HepG2 (cell line): Measurements from ENCODE around the gene LIPC. TPM values are rescaled to one million over a fixed set of nuclear protein-coding genes. Genes with fewer than 3 reads are reported as not detected.

Experiments
- ATAC-seq: fragments of 200-7000 bp; cut with Tn5 transposase; 3 replicates; pipeline ENCODE4 v1.9.1; 2020; ENCODE audit warnings: mild to moderate bottlenecking, moderate library complexity
- BruUV-seq: library from RNA; stranded (reverse); fragments of 400-500 nt; replicated peaks from 2 replicates; lab custom pipeline; 2021; lab: Mats Ljungman, UMichigan
- CTCF ChIA-PET: fragments of 300-600 bp; formaldehyde crosslinking; extraction: SDS; loops from one replicate; lab custom pipeline; 2021; ENCODE audit warnings: low total read pairs, inconsistent platforms, low intra/inter-chr PET ratio; lab: Yijun Ruan, JAX
- POLR2A ChIA-PET: fragments of 350-600 bp; sonication (Branson Sonifier 250); formaldehyde crosslinking; loops from one replicate; lab custom pipeline; 2020; ENCODE audit warnings: antibody characterized with exemption, inconsistent platforms; lab: Yijun Ruan, JAX
- DNase-seq: peaks from one replicate; pipeline ENCODE4 v3.0.0-alpha.2; 2015; ENCODE audit warnings: low spot score
- FAIRE-seq: peaks from 3 replicates; lab custom pipeline; 2011; peaks lifted over from hg19 to GRCh38; lab: Jason Lieb, UNC
- H2AFZ ChIP-seq: one replicate; pipeline ENCODE4 v1.6.1; 2011; ENCODE audit warnings: low read length, inconsistent platforms
- H3K27ac ChIP-seq: fragments of 300-600 bp; 3 replicates; pipeline ENCODE4 v1.8.0; 2011; ENCODE audit warnings: mixed run types, mild to moderate bottlenecking, mixed read lengths, low read length, inconsistent platforms; ENCODE audit not compliant: insufficient read depth; ENCODE audit errors: extremely low read length
- H3K27me3 ChIP-seq, 2 experiments: fragments of 200-600 bp in 1 of 2; 2 replicates in 1 of 2; 3 replicates in 1 of 2; pipeline versions ENCODE4 v1.6.0 to v1.8.0; 2011; ENCODE audit warnings: low read length in 2 of 2, mild to moderate bottlenecking in 2 of 2, moderate library complexity in 2 of 2, inconsistent platforms in 1 of 2; ENCODE audit not compliant: insufficient read depth in 2 of 2, control insufficient read depth in 1 of 2
- H3K36me3 ChIP-seq, 2 experiments: fragments of 200-600 bp in 1 of 2; replicated peaks in 1 of 2; 2 replicates in 1 of 2; 3 replicates in 1 of 2; pipeline versions ENCODE4 v1.5.1 to v1.8.0; 2011; ENCODE audit warnings: low read length in 2 of 2, inconsistent platforms in 1 of 2; ENCODE audit not compliant: insufficient read depth in 2 of 2, control insufficient read depth in 1 of 2
- H3K4me1 ChIP-seq: 2 replicates; pipeline ENCODE4 v1.5.1; 2012; ENCODE audit warnings: low read length, inconsistent platforms; ENCODE audit not compliant: insufficient read depth
- H3K4me2 ChIP-seq: 2 replicates; pipeline ENCODE4 v1.6.0; 2011; ENCODE audit warnings: low read depth, low read length, inconsistent platforms
- H3K4me3 ChIP-seq, 3 experiments: fragments of 200-600 bp in 1 of 3; sonication (generic), shearing (Covaris generic) in 1 of 3; replicated peaks in 1 of 3; 2 replicates each; pipeline ENCODE4 v1.5.1; 2011 to 2016; ENCODE audit warnings: low read length in 3 of 3, inconsistent platforms in 2 of 3, low read depth in 2 of 3, mild to moderate bottlenecking in 2 of 3, control low read depth in 1 of 3, mixed read lengths in 1 of 3; ENCODE audit not compliant: insufficient read depth in 1 of 3
- H3K79me2 ChIP-seq: one replicate; pipeline ENCODE4 v1.6.1; 2011; ENCODE audit warnings: low read length, inconsistent platforms; ENCODE audit not compliant: insufficient read depth
- H3K9ac ChIP-seq: 2 replicates; pipeline ENCODE4 v1.6.0; 2011; ENCODE audit warnings: mild to moderate bottlenecking, low read depth, low read length, inconsistent platforms; ENCODE audit not compliant: insufficient read depth
- H3K9me3 ChIP-seq: 2 replicates; pipeline ENCODE4 v1.5.1; 2012; ENCODE audit warnings: mild to moderate bottlenecking, low read length
- H4K20me1 ChIP-seq: 2 replicates; pipeline ENCODE4 v1.6.0; 2011; ENCODE audit warnings: inconsistent platforms, mild to moderate bottlenecking, low read length, moderate library complexity; ENCODE audit not compliant: insufficient read depth
- ERF ChIP-seq: IDR thresholded peaks from 2 replicates; pipeline ENCODE4 v1.6.1; 2018; ENCODE audit warnings: missing biosample characterization, missing genetic modification reagents
- GABPA ChIP-seq, 2 experiments: IDR thresholded peaks; 2 replicates each; pipeline ENCODE4 v1.6.1; 2011 to 2016; ENCODE audit warnings: low read depth in 2 of 2, low read length in 1 of 2, missing biosample characterization in 1 of 2, missing genetic modification characterization in 1 of 2
- HDAC6 ChIP-seq: fragments of 200-600 bp; sonication (generic); IDR thresholded peaks from 2 replicates; pipeline ENCODE4 v1.7.0; 2017; ENCODE audit warnings: mild to moderate bottlenecking, antibody characterized with exemption, low read length, low read depth
- KDM4B ChIP-seq: sonication (generic); formaldehyde crosslinking; IDR thresholded peaks from 2 replicates; pipeline ENCODE4 v1.4.0; 2020; ENCODE audit warnings: missing genetic modification reagents
- NR2F6 ChIP-seq, 2 experiments: IDR thresholded peaks; 2 replicates each; pipeline ENCODE4 v1.6.1; 2016; ENCODE audit warnings: antibody characterized with exemption in 1 of 2, mild to moderate bottlenecking in 1 of 2
- PITX1 ChIP-seq: sonication (generic); formaldehyde crosslinking; IDR thresholded peaks from 2 replicates; pipeline ENCODE4 v1.5.1; 2020; ENCODE audit warnings: mild to moderate bottlenecking, missing genetic modification reagents
- RBM22 ChIP-seq: fragments of 200-400 bp; formaldehyde crosslinking; optimal IDR thresholded peaks from 2 replicates; pipeline ENCODE3; 2017; ENCODE audit warnings: mild to moderate bottlenecking, low read length, moderate library complexity
- SAP130 ChIP-seq: IDR thresholded peaks from 2 replicates; pipeline ENCODE4 v1.6.1; 2016; ENCODE audit warnings: low read depth
- SMC3 ChIP-seq: IDR thresholded peaks from 2 replicates; pipeline ENCODE4 v1.6.1; 2011; ENCODE audit warnings: low read length, improper control_type of control experiment
- SOX13 ChIP-seq, 3 experiments: fragments of 450-650 bp in 1 of 3; sonication (generic) in 1 of 3; formaldehyde crosslinking in 1 of 3; IDR thresholded peaks in 2 of 3; conservative IDR thresholded peaks in 1 of 3; 2 replicates each; pipeline versions ENCODE4 v1.5.0 to v1.6.1; 2016 to 2020; ENCODE audit warnings: antibody characterized with exemption in 1 of 3, mild to moderate bottlenecking in 1 of 3, missing compliant biosample characterization in 1 of 3, missing genetic modification reagents in 1 of 3, moderate library complexity in 1 of 3
- ZBTB1 ChIP-seq: sonication (generic); formaldehyde crosslinking; IDR thresholded peaks from 2 replicates; pipeline ENCODE4 v1.4.0; 2020; ENCODE audit warnings: missing genetic modification reagents, borderline replicate concordance
- ZBTB21 ChIP-seq: sonication (generic); formaldehyde crosslinking; IDR thresholded peaks from 2 replicates; pipeline ENCODE4 v1.4.0; 2020; ENCODE audit warnings: missing genetic modification reagents
- ZNF230 ChIP-seq: sonication (generic); formaldehyde crosslinking; IDR thresholded peaks from 2 replicates; pipeline ENCODE4 v1.4.0; 2020; ENCODE audit warnings: mild to moderate bottlenecking, missing genetic modification reagents
- ZNF234 ChIP-seq: sonication (generic); formaldehyde crosslinking; conservative IDR thresholded peaks from 2 replicates; pipeline ENCODE4 v1.5.1; 2020; ENCODE audit warnings: mild to moderate bottlenecking, missing genetic modification reagents
- ZNF556 ChIP-seq: sonication (generic); formaldehyde crosslinking; IDR thresholded peaks from 2 replicates; pipeline ENCODE4 v1.4.0; 2020; ENCODE audit warnings: mild to moderate bottlenecking, missing genetic modification reagents, borderline replicate concordance
- ZNF672 ChIP-seq: sonication (generic); formaldehyde crosslinking; IDR thresholded peaks from 2 replicates; pipeline ENCODE4 v1.8.1; 2022; ENCODE audit warnings: missing genetic modification reagents
- ZNF747 ChIP-seq: sonication (generic); formaldehyde crosslinking; IDR thresholded peaks from 2 replicates; pipeline ENCODE4 v1.8.1; 2023; ENCODE audit warnings: missing genetic modification reagents, mild to moderate bottlenecking, borderline replicate concordance
- WGBS: methylation state at CpG from one replicate; pipeline ENCODE4 v1.1.6; 2017; ENCODE audit warnings: low lambda C conversion rate; 5-methylcytosine and 5-hydroxymethylcytosine counted together
- in situ Hi-C: cut with HindIII; loops from 2 replicates; pipeline ENCODE4 v1.10.0; 2017; ENCODE audit warnings: low pct_unique_long_range_greater_than_20kb; ENCODE audit not compliant: extremely low pct_ligation_motif_present
- intact Hi-C: fragments of 100-400 bp; cut with micrococcal nuclease; formaldehyde crosslinking; loops from one replicate; pipeline ENCODE4 v1.10.0; 2022; ENCODE audit not compliant: unreplicated experiment
- polyA plus RNA-seq, 8 experiments: library from polyadenylated mRNA; depleted of rRNA in 3 of 8; stranded (reverse) in 7 of 8; unstranded in 1 of 8; fragments of >200 nt; fragmentation: Illumina TruSeq in 4 of 8; extraction: Trizol in 4 of 8; gene quantifications; 2 replicates each; pipeline versions ENCODE4 v1.2.1 to v1.2.3, GENCODE V29; 2011 to 2016; ENCODE audit warnings: low read depth in 4 of 8, missing spikeins in 1 of 8, mixed read lengths in 1 of 8; ENCODE audit not compliant: insufficient read depth in 1 of 8
- total RNA-seq, 5 experiments: library from RNA; depleted of rRNA; stranded (reverse); fragments of >200 nt; fragmentation: Illumina TruSeq; extraction: Trizol; gene quantifications; 2 replicates each; pipeline ENCODE4 v1.2.3, GENCODE V29; 2016; ENCODE audit warnings: low read depth in 1 of 5
- TF ChIP-seq, protein P1 (sequence below): sonication (generic); formaldehyde crosslinking; conservative IDR thresholded peaks from 2 replicates; pipeline ENCODE4 v1.4.0; 2020; ENCODE audit warnings: mild to moderate bottlenecking, missing genetic modification reagents, moderate library complexity
- TF ChIP-seq, protein P2 (sequence below): fragments of 450-650 bp; IDR thresholded peaks from 2 replicates; pipeline ENCODE4 v1.6.1; 2016
- TF ChIP-seq, protein P3 (sequence below): sonication (generic); IDR thresholded peaks from 2 replicates; pipeline ENCODE4 v1.6.1; 2016; ENCODE audit warnings: low read depth, borderline replicate concordance

Gene LIPC
- total and polyA plus RNA-seq, 2 of the 13 experiments (the other 11 are each of a cell fraction or from before 2014, with no cell fraction given): 26.0 to 38.0 TPM

DNA sequence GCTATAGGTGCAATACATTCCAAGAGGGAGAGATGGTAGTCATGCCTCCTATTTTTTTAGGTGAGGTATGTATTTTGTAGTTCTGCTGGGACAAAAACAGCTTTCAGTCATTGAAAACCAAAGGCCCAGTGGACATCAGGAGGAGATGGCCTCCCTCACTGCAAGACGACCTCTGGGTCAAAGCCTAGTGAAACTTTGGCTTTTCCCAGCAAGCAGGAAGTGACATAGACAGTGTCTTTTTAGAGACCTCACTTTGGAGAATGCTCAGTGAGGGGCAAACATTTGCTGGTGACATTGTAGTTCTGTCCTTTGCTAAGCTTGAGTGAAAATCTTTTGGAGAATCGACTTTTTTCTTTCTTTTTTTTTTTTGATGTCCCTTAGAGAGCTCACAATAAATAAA, 27.3 kb downstream of the LIPC start:
- Histone ChIP-seq H3K36me3 (no peaks in the 10 kb centered on the region), H3K9me3 (no peaks in the 10 kb centered on the region), H3K4me2 (peak overlapping the region; percentile 26; the same call in 1 of the 2 replicates), H2AFZ (no peak overlapping the region), H4K20me1 (no peaks in the 10 kb centered on the region), H3K9ac (no peak overlapping the region), H3K4me1 (peaks cover 78% of the 10 kb centered on the region), H3K27ac (no peak overlapping the region), H3K4me3 (no peak overlapping the region), H3K27me3 (no peaks in the 10 kb centered on the region), H3K79me2 (no peaks in the 10 kb centered on the region)
- no peak for DNase-seq
- FAIRE-seq: no peak
- CTCF ChIA-PET: no interaction called here
- no peak for ATAC-seq
- in situ Hi-C loops: no loop called here
- 28% methylated on average over 2 of the region's 2 CpGs for WGBS
- POLR2A ChIA-PET: interaction anchor here (1.9 to 4.9 kb wide), 2 partner anchors 10 to 17 kb away, joined by 13 to 49 read pairs; no protein-coding TSS in a partner anchor
- no TSS peak for BruUV-seq
- intact Hi-C loops: no loop called here
- TF ChIP-seq, protein P1, sequence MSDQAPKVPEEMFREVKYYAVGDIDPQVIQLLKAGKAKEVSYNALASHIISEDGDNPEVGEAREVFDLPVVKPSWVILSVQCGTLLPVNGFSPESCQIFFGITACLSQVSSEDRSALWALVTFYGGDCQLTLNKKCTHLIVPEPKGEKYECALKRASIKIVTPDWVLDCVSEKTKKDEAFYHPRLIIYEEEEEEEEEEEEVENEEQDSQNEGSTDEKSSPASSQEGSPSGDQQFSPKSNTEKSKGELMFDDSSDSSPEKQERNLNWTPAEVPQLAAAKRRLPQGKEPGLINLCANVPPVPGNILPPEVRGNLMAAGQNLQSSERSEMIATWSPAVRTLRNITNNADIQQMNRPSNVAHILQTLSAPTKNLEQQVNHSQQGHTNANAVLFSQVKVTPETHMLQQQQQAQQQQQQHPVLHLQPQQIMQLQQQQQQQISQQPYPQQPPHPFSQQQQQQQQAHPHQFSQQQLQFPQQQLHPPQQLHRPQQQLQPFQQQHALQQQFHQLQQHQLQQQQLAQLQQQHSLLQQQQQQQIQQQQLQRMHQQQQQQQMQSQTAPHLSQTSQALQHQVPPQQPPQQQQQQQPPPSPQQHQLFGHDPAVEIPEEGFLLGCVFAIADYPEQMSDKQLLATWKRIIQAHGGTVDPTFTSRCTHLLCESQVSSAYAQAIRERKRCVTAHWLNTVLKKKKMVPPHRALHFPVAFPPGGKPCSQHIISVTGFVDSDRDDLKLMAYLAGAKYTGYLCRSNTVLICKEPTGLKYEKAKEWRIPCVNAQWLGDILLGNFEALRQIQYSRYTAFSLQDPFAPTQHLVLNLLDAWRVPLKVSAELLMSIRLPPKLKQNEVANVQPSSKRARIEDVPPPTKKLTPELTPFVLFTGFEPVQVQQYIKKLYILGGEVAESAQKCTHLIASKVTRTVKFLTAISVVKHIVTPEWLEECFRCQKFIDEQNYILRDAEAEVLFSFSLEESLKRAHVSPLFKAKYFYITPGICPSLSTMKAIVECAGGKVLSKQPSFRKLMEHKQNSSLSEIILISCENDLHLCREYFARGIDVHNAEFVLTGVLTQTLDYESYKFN (CRISPR knock-in tag): no peak
- no peak for TF ChIP-seq ZBTB1 (CRISPR knock-in tag)
- TF ChIP-seq ZNF672: no peak
- TF ChIP-seq ZNF556: no peak
- TF ChIP-seq GABPA (IDR thresholded peaks at IDR 0.05; ENCODE audit: low read depth, low read length): no peak
- peak; percentile 54; the same call in 1 of the 2 replicates for TF ChIP-seq GABPA (CRISPR knock-in tag; IDR thresholded peaks at IDR 0.05; ENCODE audit: low read depth)
- no peak for TF ChIP-seq PITX1
- TF ChIP-seq ZBTB21 (CRISPR knock-in tag): no peak
- TF ChIP-seq NR2F6 (IDR thresholded peaks at IDR 0.05): peak; percentile 54
- peak; percentile 47; the same call in 1 of the 2 replicates for TF ChIP-seq NR2F6 (CRISPR knock-in tag; IDR thresholded peaks at IDR 0.05)
- TF ChIP-seq, protein P2, sequence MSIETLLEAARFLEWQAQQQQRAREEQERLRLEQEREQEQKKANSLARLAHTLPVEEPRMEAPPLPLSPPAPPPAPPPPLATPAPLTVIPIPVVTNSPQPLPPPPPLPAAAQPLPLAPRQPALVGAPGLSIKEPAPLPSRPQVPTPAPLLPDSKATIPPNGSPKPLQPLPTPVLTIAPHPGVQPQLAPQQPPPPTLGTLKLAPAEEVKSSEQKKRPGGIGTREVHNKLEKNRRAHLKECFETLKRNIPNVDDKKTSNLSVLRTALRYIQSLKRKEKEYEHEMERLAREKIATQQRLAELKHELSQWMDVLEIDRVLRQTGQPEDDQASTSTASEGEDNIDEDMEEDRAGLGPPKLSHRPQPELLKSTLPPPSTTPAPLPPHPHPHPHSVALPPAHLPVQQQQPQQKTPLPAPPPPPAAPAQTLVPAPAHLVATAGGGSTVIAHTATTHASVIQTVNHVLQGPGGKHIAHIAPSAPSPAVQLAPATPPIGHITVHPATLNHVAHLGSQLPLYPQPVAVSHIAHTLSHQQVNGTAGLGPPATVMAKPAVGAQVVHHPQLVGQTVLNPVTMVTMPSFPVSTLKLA: no peak
- TF ChIP-seq, protein P3, sequence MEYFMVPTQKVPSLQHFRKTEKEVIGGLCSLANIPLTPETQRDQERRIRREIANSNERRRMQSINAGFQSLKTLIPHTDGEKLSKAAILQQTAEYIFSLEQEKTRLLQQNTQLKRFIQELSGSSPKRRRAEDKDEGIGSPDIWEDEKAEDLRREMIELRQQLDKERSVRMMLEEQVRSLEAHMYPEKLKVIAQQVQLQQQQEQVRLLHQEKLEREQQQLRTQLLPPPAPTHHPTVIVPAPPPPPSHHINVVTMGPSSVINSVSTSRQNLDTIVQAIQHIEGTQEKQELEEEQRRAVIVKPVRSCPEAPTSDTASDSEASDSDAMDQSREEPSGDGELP: no peak
- no peak for TF ChIP-seq SMC3
- TF ChIP-seq ZNF747 (CRISPR knock-in tag): no peak
- TF ChIP-seq HDAC6: no peak
- no peak for TF ChIP-seq SOX13 (IDR thresholded peaks at IDR 0.05)
- TF ChIP-seq SOX13 (CRISPR knock-in tag; conservative IDR thresholded peaks at IDR 0.05 in 1 of 2, IDR thresholded peaks at IDR 0.05 in 1 of 2): peak in 1 of 2 experiments; percentile 15; a peak in 1 of 4 replicates
- 0 out of 2 replicates have a peak, but pooled peaks have one; percentile 25 for TF ChIP-seq SAP130
- TF ChIP-seq ERF: no peak
- TF ChIP-seq ZNF230 (CRISPR knock-in tag): no peak
- no peak for TF ChIP-seq RBM22
- no peak for TF ChIP-seq KDM4B (CRISPR knock-in tag)
- no peak for TF ChIP-seq ZNF234 (CRISPR knock-in tag)
